RKO (cell line): ENCODE data around the gene RPL7A.
"Not testable (repeated sequence)": the region's sequence is repeated elsewhere in the genome, so short reads cannot be mapped to it uniquely, and the experiment has no call there.

Source experiments
- DNase-seq: peaks from one replicate; pipeline ENCODE4 v3.0.0-alpha.2; 2016; ENCODE audit warnings: low spot score

The RPL7A gene

GRCh38 chr9:133347985-133348717 is at the start of gene RPL7A, which contains the start of gene MED22:
TSS of gene RPL7A (plus strand) at chr9:133348218. CDS start at chr9:133348244, 26 bp downstream.
TSS of gene MED22 (minus strand) at chr9:133348131. CDS start at chr9:133346662, 1,469 bp downstream.
- peak; percentile 99 for DNase-seq

DNA sequence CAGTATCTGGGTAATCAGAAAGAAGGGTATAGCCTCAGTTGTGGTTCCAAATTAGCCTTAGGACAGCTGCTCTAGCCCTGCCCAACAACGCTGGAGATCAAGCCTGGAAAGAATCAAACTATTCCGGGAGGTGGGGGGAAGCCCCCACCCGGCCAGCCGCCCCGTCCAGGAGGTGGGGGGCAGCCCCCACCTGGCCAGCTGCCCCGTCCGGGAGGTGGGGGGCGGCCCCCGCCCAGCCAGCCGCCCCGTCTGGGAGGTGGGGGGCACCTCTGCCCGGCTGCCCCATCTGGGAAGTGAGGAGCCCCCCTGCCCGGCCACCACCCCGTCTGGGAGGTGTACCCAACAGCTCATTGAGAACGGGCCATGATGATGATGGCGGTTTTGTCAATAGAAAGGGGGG is 48.0 kb upstream of the RPL7A start:
- DNase-seq, result not testable (repeated sequence)

- no peak for DNase-seq
Measured at GRCh38 chr9:133301253-133302230, 46.5 kb upstream of the RPL7A start.

DNA sequence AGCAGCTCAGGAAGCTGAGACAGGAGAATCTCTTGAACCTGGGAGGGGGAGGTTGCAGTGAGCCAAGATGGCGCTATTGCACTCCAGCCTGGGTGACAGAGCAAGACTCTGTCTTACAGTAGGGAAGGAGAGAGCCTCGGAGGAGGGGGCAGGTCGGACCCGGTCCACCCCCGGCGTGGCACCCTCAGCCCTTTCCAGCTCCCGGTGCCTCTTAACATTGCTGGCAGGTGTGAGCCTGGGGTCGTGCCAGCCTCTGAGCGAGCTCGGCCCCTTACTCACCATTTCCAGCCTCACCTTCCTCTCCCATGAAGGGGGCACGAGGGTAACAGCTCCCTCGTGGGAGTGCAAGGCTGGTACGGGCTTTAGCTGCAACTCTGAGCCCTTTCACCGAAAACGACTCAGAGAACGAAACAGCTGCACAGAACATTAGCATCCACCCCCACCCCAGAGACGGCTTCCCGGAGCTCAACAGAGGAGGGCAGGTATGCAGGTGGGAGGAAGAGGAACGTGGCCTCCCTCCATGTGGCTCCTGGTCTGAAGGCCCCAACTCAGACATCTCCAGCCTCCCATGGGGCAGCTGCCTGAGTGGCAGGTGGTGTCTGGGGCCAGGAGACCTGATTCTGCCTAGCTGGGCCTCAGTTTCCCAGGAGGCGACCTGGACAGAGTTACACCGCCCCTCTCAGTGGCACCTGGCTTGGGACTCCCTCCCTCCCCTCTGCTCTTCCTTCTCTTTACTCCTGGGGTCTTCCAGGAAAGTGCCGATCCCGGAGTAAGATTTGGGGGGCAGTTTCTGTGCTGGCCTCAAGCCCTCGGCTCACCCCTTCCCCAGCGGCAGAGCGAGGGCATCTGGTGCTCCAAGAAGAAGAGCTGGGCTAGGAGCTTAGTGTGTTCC is 44.5 kb upstream of the RPL7A start:
- DNase-seq, result no peak

DNA sequence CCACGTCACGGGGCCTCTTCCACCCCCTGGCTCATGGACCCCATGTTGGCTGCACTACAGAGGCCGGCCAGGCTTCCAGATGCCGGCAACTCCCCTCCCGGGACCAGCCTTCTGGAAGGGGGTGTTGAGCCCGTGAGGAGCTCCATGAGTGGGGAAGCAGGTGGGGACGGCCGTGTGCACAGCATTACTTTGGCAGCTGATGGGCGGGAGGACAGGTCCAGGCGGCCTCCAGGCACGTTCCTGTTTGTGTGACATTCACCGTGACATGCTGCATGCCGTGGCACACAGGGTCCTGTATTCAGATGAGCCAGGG is 43.9 kb upstream of the RPL7A start:
- DNase-seq, result no peak

GRCh38 chr9:133304477-133305377 is 43.3 kb upstream of the RPL7A start:
- no peak for DNase-seq

DNA sequence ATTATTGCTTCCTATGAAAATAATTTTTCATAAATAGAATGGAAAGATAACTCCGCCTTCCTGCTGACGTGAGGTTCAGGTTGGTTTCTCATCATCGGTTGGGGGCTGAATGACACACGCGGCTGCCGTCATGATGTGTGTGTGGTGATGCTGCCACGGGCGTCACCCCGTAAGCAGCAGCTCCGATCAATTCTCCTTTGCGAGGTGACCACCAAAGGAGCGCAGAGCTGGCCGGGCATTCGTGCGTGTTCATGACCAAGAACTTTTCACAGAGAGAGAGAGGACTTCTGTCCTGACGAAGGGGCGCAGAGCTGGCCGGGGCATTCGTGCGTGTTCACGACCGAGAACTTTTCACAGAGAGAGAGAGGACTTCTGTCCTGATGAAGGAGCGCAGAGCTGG is 42.3 kb upstream of the RPL7A start:
- no peak for DNase-seq

DNA sequence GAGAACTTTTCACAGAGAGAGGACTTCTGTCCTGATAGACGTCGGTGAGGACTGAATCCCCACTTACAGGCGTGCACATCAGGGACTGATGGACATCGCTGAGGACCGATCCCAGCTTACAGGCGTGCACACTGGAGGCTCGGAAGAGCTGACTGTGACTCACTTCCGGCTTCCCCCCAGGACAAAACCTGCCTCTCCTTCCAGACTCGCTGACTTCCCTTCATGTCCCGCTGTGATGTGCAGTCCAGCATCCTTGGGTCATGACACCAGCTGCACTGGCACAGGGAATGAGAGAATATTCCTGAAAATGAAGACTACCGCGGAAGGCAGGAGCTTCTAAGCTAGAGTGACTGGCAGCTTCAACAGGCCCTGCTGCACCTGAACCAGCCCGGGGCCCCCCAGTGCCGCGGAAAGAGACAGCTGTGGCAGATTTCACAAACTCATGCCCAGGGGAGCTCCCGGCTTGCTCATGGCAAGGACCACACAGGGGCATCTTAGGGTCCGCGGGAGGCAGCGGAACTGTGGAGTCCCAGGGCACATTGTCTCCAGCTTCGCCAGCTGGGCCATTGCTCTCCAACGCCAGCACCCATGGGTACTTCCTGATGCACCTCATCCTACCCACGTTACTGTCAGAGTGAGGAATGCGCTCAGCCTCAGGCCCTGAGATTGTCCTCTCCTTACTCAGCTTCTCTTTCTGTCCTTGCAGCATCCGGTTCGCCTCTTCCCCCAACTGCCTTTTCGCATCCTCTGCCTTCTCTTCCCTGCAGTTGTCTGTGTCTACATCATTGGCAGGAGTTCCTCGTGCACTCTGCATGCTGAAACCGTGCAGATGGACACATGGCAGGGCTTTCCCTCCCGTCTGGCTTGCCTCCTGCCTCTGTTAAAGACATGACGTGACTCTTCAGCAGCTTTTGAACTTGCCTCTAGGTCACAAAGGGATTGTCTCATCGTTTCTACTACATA is 41.5 kb upstream of the RPL7A start:
- DNase-seq, result no peak

GRCh38 chr9:133307301-133307700 is 40.7 kb upstream of the RPL7A start:
- DNase-seq, result no peak

DNA sequence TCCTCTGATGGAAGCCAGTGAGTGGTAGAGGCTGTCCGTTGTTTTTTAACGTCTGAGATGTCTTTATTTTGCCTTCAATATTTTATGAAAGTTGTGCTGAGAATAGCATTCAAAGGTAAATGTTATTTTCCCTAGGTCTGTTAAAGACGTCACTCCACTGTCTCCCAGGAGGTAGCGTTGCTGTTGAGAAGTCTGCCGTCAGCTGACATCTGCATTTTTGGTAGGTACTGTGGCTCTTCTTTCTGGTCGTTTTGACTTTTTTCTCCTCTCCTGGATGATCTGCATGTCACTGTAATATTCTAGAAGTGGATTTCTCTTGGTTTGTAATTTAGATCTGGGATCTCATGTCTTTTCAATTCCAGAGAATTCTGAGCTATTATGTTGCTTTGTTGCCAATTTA is 38.4 kb upstream of the RPL7A start:
- no peak for DNase-seq

- no peak for DNase-seq
Measured at GRCh38 chr9:133315997-133316396, 32.0 kb upstream of the RPL7A start.

- not testable (repeated sequence) for DNase-seq
Measured at GRCh38 chr9:133317551-133317950, 30.5 kb upstream of the RPL7A start.

DNA sequence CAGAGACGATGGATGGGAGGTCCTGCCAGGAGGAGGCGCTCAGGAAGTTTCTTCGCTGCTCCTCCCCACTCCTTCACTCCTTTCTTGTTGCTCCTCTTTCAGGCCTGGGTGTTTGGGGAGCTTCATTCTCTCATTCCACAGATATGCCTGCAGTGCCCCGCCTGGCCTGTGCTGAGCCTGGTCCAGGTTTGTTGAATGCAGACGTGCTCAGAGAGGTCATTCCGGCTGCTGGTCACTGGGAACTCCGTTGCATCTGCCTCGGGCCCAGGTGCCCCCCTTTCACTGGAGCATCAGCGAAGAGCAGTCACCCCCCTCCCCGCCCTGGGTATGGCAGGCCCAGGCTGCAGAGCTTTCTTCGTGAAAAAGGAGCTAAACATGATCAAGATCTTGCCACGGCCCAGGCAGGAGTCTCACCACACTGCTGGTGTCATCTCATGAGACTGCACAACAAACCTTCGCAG is 27.6 kb upstream of the RPL7A start:
- DNase-seq, result no peak

DNA sequence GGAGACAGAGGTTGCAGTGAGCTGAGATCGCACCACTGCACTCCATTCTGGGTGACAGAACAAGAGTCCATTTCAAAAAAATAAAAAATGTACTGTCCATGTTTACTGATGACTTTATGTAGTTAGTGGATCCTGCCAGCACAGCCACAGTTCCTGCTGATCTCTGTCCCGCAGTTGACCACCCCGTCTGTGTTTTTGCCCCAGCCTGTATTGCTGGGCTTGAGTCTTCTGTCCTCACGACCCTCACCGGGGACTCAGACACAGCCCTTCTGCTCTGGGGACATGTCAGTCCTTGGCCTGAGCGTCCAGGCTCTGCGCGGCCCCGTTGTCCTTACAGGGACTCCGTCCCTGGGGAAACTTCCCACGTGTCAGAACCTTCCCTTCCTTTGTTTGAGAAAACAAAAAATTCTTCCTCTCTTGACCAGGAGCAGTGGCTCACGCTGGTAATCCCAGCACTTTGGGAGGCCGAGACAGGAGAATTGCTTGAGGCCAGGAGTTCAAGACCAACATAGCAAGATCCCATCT is 26.5 kb upstream of the RPL7A start:
- DNase-seq, result no peak

DNA sequence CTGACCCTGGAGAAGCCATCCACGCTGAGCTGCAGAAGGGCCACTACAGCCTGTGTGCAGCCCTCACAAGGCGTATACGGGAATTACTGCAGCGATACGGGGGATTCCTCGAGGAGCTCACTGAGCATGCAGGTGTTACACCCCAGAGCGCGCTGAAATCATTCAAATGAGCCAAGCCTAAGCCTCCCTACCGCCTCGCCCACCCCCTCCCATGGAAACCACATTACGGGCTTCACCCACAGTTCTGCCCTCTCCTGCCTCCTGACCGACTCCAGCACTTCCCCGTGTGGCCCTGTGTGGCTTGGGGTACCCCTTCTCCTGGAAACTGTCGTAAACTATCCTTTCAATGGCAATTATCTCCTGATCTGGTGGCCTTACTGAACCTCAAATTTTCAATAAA is 25.3 kb upstream of the RPL7A start:
- DNase-seq, result no peak

GRCh38 chr9:133323211-133323610 is 24.8 kb upstream of the RPL7A start:
- DNase-seq, result no peak

DNA sequence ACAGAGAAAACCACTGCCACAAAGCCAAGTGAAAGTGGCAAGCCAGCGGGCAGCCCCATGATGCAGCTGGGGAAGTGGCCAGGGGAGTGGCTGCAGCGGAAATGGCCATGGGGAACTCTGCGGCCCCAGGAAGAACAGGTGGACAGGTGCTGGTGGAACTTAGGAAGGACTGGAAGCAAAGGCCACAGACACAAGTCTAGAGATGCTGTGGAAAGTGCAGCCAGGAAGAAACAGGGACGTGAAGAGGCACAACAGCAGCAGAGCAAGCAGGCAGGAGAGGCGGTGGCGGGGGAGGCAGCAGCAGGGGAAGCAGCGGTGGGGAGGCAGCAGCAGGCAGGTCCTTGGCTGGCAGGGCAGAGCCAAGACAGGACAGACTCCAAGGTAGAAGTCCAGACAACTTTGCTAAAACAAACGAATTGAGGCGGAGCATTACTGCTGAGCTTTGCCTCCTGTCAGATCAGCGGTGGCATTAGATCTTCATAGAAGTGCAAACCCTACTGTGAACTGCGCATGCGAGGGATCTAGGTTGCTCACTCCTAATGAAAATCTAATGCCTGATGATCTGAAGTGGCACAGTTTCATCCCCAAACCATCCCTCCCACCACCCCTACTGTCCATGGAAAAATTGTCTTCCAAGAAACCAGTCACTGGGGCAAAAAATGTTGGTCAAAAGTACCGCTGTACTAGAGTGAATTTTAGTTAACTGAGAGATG is 23.9 kb upstream of the RPL7A start:
- no peak for DNase-seq

DNA sequence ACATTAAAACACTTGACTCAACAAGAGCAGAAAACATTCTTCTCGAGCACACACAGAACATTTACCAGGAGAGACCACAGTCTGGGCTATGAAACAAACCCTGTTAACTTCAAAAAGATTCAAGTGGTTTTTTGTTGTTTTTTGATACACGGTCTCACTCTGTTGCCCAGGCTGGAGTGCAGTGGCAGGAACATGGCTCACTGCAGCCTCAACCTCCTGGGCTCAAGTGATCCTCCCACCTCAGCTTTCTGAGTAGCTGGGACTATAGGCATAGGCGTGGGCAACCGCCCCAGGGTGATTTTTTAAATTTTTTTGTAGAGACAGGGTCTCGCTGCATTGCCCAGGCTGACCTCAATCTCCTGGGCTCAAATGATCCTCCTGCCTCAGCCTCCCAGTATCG is 21.0 kb upstream of the RPL7A start:
- not testable (repeated sequence) for DNase-seq
